BE2C (cell line): ENCODE measurements around the gene GMPPB.
A peak's percentile ranks its signal among the peaks of the same experiment; 100 is the strongest.

ENCODE experiments used
- DNase-seq: peaks from one replicate; pipeline ENCODE4 v3.0.0-alpha.2; 2020
- H3K27me3 ChIP-seq: fragments of 250-450 bp; sonication (Bioruptor Pico); 2 replicates; pipeline ENCODE4 v1.5.1; 2020; ENCODE audit warnings: mild to moderate bottlenecking
- H3K36me3 ChIP-seq: fragments of 250-450 bp; sonication (Bioruptor Pico); 2 replicates; pipeline ENCODE4 v1.5.1; 2020; ENCODE audit warnings: mild to moderate bottlenecking
- H3K4me1 ChIP-seq: fragments of 250-450 bp; sonication (Bioruptor Pico); 2 replicates; pipeline ENCODE4 v1.5.1; 2020
- H3K4me3 ChIP-seq: 2 replicates; pipeline ENCODE4 v1.5.1; 2011; ENCODE audit warnings: low read depth, low read length
- H3K9me3 ChIP-seq: fragments of 250-450 bp; sonication (Bioruptor Pico); 2 replicates; pipeline ENCODE4 v1.5.1; 2020
- CTCF ChIP-seq: IDR thresholded peaks from 2 replicates; pipeline ENCODE4 v1.5.1; 2012; ENCODE audit warnings: mild to moderate bottlenecking, low read depth, low read length

The GMPPB gene

DNA sequence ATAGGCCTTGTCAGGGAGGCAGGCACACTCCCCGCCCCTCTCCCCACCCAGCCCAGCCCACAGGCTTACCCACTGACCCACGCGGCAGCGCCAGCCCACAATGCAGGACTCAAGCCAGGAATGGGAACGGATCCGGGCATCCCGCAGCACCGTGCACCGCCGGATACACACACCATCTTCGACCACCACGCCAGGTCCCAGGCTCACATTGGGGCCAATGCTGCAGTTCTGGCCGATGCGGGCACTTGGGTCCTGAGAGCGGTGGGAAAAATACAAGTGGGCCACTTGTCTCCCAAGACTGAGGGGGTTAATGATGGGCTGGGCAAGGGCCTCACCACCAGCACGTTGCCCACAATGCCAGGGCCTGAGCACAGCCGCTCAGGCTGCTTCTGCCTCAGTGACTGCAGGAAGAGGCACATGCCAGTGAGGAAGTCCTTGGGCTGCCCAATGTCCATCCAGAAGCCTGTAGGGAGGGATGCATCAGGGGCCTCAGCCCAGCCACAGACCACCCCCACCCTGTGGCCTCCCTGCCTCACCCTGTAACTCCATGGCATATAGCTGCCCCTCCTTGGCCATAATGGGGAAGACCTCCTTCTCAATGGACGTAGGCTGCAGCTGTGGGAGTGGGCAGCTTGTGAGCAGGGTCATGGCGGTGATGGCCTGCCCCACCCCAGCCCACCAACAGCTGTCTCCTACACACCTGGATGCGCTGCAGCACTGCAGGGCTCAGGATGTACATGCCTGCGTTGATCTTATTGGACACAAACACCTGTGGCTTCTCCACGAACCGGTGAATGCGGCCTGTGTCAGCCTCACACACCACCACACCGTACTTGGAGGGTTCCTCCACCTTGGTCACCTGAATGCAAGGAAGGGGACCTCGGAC, 1.6 kb downstream of the GMPPB start:
- Histone ChIP-seq H3K27me3 (no peaks in the 10 kb centered on the region), H3K4me1 (no peaks in the 10 kb centered on the region), H3K4me3 (no peak overlapping the region; the same call in 1 of the 2 replicates), H3K9me3 (no peaks in the 10 kb centered on the region), H3K36me3 (no peaks in the 10 kb centered on the region; the same call in none of the 2 replicates)
- no peak for TF ChIP-seq CTCF
- DNase-seq = no peak

GRCh38 chr3:49721596-49721895, 2.2 kb downstream of the GMPPB start:
- TF ChIP-seq CTCF = no peak
- no peak overlapping the region for H3K4me3 ChIP-seq
- no peaks in the 10 kb centered on the region; the same call in 1 of the 2 replicates for H3K36me3 ChIP-seq
- no peaks in the 10 kb centered on the region for H3K4me1 ChIP-seq
- H3K27me3 ChIP-seq = no peaks in the 10 kb centered on the region
- no peak for DNase-seq
- H3K9me3 ChIP-seq = no peaks in the 10 kb centered on the region

GRCh38 chr3:49720855-49721595, 2.7 kb downstream of the GMPPB start:
- Histone ChIP-seq H3K9me3 (no peaks in the 10 kb centered on the region), H3K4me1 (no peaks in the 10 kb centered on the region), H3K27me3 (no peaks in the 10 kb centered on the region), H3K4me3 (no peak overlapping the region), H3K36me3 (no peaks in the 10 kb centered on the region; the same call in 1 of the 2 replicates)
- no peak for TF ChIP-seq CTCF
- DNase-seq = no peak

DNA sequence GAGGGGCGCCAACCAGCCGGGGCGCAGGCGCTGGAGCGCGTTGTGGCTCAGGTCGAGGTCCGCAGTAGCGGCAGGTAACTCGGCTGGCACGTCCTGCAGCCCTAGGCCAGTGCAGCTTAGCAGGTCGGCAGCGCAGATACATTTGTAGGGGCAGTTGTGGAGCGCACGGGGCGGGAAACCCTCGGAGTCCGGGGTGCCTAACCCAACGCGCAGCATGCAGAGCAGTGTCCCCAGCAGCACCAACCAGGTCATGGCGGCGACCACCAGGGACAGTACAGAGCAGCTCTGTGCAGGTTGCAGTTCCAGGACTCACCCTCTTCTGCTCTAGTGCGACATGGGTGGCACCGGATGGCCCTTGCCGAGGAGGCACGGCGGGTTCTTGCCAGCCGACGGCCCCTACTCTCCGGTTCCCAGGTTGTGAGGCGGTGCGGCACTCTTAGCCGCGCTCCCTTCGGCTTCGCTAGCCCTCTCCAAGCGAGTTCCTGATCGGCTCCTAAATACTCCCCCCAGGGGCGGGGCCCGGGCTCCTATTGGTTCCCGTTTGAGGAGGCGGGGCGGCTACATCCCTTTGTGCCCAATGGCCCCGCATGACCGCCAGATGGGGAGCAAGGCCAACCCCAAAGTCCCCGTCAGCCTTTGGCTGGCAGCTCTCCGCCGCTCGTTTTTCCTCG, 4.4 kb downstream of the GMPPB start, which contains the start of gene AMIGO3:
TSS of gene AMIGO3 (minus strand) at position 471 of the 671 bp plus-strand sequence. CDS start at position 252, 219 bp downstream.
- Histone ChIP-seq H3K4me3 (peak within 1 kb of the TSS; percentile 49), H3K36me3 (no peaks in the 10 kb centered on the region; the same call in 1 of the 2 replicates)
- DNase-seq = peak; percentile 93

GRCh38 chr3:49718858-49719213, 4.9 kb downstream of the GMPPB start:
- H3K4me1 ChIP-seq = no peaks in the 10 kb centered on the region
- H3K9me3 ChIP-seq = no peaks in the 10 kb centered on the region
- no peaks in the 10 kb centered on the region; the same call in 1 of the 2 replicates for H3K36me3 ChIP-seq
- no peak for DNase-seq
- no peaks in the 10 kb centered on the region for H3K27me3 ChIP-seq
- no peak for TF ChIP-seq CTCF
- H3K4me3 ChIP-seq = peak overlapping the region; percentile 49

More for the DNA sequence above, 4.4 kb downstream of the GMPPB start, which contains the start of gene AMIGO3:
- Histone ChIP-seq H3K9me3 (no peaks in the 10 kb centered on the region), H3K4me1 (no peaks in the 10 kb centered on the region), H3K27me3 (no peaks in the 10 kb centered on the region)
- TF ChIP-seq CTCF = no peak; the same call in 1 of the 2 replicates
